K562 treated with DMSO at 1 percent for 48 hours (cell line): ENCODE data around the gene RPN1. TPM values are rescaled to one million over a fixed set of nuclear protein-coding genes. Genes with fewer than 3 reads are reported as not detected.

Source experiments
- total RNA-seq: library from RNA; unstranded; fragments of 300-600 nt; gene quantifications from 2 replicates; pipeline ENCODE4 v1.2.3, GENCODE V29; 2022; ENCODE audit warnings: low replicate concordance; ENCODE audit errors: extremely low read depth

The RPN1 gene
- total RNA-seq = not detected in 2 replicates

GRCh38 chr3:128650096-128651050, at the start of gene RPN1:
TSS of gene RPN1 (minus strand) at chr3:128650818. CDS start at chr3:128650800, 18 bp downstream.

Other genes starting within 250 kb of the RPN1 start
- not detected in 2 replicates for gene DNAJB8, start 183.9 kb downstream of the RPN1 start, total RNA-seq
- 487 TPM in 1 of 2 replicates, not detected in the other for gene GATA2, start 157.6 kb downstream of the RPN1 start, total RNA-seq
- gene RAB7A, start 75.4 kb upstream of the RPN1 start, total RNA-seq = not detected in 2 replicates
- not detected in 2 replicates for gene ACAD9, start 228.8 kb upstream of the RPN1 start, total RNA-seq